ENCODE data around the gene CIT.
"Not testable (repeated sequence)": the region's sequence is repeated elsewhere in the genome, so short reads cannot be mapped to it uniquely, and the experiment has no call there.

CIT gene

GRCh38 chr12:119742700-119743099 is 134.4 kb downstream of the CIT start:
- DNase-seq (ENCODE audit: low spot score), result no peak

GRCh38 chr12:119740830-119741229 is 136.3 kb downstream of the CIT start:
- no peak for DNase-seq (ENCODE audit: low spot score)

- DNase-seq (ENCODE audit: low spot score), result no peak
Observed at GRCh38 chr12:119735079-119735478, 142.0 kb downstream of the CIT start.

DNA sequence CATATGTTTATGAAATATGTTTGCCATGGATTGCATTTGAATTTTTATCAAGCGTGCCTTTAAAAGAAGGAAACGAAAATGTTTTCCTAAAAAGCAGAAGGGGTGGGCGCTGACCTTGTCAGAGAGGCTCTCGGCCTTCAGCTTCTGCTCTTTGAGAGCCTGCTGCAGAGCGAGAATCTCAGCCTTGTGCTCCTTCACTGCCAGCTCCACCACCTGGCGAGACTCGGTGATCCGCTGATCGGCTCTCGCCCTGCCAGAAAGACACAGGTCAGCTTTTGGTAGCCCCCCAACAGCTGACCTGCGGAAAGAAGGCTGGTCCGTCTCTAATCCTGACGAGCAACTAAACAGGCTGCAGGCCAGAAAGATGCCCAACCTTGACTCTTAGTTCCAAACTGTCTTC is 146.7 kb downstream of the CIT start:
- DNase-seq (ENCODE audit: low spot score), result no peak

DNA sequence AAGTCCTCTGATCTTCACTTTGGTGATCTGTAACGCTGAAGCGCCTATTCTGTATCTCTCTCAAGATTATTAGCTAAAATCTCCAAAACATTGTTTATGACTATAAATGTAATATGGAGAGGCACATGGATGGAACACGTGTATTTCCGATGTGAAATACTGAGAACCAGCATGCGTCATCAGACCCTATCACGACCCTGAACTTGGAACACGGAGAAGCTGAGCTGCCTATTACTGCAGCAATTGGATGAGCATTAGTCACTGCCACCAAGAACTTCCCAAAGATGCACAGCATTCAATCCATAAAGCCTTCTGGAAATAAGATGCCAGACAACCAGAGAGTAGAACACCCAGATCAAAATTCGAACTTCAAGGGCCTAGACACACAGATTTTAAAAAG is 147.2 kb downstream of the CIT start:
- DNase-seq (ENCODE audit: low spot score), result no peak

DNA sequence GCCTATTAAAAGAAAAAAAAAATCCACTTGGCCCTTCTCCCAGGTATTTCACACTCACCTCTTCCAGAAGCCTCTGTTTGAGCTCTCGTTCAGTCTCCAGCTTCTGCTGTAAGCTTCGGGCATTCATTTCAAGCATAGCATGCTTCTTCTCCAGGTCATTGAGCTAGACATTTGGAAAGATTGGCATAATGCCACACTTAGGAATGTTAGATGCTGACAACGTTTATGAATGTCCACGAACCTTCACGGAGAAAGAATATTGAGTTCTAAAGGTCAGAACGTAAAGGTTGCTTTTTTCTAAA is 148.7 kb downstream of the CIT start:
- DNase-seq (ENCODE audit: low spot score), result no peak

GRCh38 chr12:119727600-119728443 is 149.3 kb downstream of the CIT start:
- no peak for DNase-seq (ENCODE audit: low spot score)

- DNase-seq (ENCODE audit: low spot score), result no peak
Observed at GRCh38 chr12:119725523-119725922, 151.6 kb downstream of the CIT start.

GRCh38 chr12:119721306-119721705 is 155.8 kb downstream of the CIT start:
- DNase-seq (ENCODE audit: low spot score), result no peak

- no peak for DNase-seq (ENCODE audit: low spot score)
Observed at GRCh38 chr12:119720349-119720748, 156.8 kb downstream of the CIT start.

- no peak for DNase-seq (ENCODE audit: low spot score)
Observed at GRCh38 chr12:119718141-119718540, 159.0 kb downstream of the CIT start.

- no peak for DNase-seq (ENCODE audit: low spot score)
Observed at GRCh38 chr12:119715268-119715620, 161.9 kb downstream of the CIT start.

GRCh38 chr12:119714614-119715267 is 162.4 kb downstream of the CIT start:
- no peak for DNase-seq (ENCODE audit: low spot score)

DNA sequence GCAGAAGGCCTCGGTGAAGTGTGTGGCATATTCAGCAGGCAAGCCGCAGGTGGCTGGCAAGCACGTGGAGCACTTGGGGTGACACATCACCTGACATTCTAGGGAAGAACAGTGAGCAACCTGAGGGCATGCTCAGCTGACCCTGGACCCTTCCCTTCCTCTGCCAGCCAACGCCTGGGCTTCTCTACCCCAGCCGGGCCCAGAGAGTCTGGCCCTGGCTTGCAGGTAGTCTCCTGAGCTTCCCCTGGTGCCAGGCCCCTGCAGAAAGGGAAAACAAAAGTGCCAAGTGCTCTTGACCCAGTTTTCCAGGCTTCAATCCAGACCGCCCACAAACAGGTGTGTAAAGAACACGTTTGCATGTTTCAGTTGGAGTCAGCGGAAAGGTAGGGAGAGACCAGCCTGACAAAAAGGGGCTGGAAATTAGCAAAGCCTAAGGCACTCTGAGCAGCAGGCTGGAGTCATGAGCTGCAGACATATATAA is 163.5 kb downstream of the CIT start:
- no peak for DNase-seq (ENCODE audit: low spot score)

- no peak for DNase-seq (ENCODE audit: low spot score)
Observed at GRCh38 chr12:119712721-119713120, 164.4 kb downstream of the CIT start.

- DNase-seq (ENCODE audit: low spot score), result no peak
Observed at GRCh38 chr12:119711693-119712092, 165.4 kb downstream of the CIT start.

GRCh38 chr12:119710965-119711551 is 166.1 kb downstream of the CIT start:
- no peak for DNase-seq (ENCODE audit: low spot score)

- DNase-seq (ENCODE audit: low spot score), result no peak
Observed at GRCh38 chr12:119710374-119710964, 166.7 kb downstream of the CIT start.

- DNase-seq (ENCODE audit: low spot score), result not testable (repeated sequence)
Observed at GRCh38 chr12:119706427-119706826, 170.7 kb downstream of the CIT start.

DNA sequence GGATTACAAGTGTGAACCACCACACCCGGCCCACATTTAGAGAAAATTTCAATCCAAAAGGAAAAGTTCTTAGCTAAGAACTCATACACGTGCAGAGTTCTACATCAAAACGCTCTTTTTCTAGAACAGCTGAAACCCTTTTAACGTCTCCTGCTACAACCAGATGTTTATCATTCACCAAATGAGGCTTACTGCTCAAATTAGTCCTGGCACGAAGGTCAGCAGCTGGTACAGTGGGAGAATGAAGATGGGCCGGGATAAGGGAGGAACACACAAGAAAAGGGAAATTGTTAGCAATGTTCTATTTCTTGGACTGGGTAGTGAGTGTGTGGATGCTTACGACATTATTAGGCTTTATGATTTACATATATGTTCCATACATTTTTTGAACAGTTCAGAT is 171.9 kb downstream of the CIT start:
- no peak for DNase-seq (ENCODE audit: low spot score)

DNA sequence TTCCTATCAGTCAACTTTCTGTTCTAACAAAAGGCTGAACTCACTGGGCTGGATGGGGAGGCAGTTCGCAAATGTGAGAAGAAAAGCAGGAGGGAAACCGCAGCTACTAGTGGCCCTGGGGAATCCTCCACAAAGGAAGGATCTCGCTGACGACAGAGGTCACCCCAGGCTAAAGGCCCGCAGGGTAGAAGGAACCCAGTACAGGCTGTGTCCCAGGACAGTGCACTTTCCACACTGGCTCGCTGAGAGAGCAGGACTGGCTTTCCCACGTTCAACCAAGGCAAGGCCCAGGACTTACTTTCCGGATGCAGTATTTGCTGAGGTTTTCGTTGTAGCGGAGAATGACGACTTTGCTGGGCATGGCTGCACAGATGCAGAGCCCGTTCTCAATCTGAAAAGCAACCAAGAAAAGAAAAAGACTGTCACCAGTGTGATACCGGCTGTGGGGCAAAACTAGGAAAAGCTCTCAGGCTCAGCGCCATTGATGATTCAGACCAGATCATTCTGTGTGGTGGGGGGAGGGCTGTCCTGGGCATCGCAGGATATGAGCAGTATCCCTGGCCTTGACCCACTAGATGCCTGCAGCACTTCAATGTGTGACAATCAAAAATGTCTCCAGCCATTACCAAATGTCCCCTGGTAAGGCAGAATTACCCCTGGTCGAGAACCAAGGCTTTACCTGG is 172.9 kb downstream of the CIT start:
- no peak for DNase-seq (ENCODE audit: low spot score)

DNA sequence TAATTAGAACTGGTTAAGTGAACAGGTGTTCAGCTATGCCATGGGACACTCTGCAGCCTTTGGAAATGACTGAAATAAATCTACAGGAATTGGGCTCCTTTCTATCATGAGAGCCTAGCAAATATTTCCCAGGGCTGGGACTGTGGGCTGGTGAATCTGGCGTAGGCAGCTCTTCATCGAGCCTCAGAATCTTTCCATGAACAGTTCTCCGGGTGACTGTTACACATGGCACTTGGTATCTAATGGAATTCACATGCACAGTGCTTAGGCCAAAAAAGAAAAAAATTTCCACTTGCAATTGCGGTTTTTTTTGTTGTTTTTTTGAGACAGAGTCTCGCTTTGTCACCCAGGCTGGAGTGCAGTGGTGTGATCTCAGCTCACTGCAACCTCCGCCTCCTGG is 177.0 kb downstream of the CIT start:
- no peak for DNase-seq (ENCODE audit: low spot score)

Data from hematopoietic multipotent progenitor cell treated with erythropoietin and hydrocortisone succinate and interleukin-3 and kit ligand, for 17 days (in vitro differentiated cells).